ENCODE measurements around the gene COL4A6.

DNA sequence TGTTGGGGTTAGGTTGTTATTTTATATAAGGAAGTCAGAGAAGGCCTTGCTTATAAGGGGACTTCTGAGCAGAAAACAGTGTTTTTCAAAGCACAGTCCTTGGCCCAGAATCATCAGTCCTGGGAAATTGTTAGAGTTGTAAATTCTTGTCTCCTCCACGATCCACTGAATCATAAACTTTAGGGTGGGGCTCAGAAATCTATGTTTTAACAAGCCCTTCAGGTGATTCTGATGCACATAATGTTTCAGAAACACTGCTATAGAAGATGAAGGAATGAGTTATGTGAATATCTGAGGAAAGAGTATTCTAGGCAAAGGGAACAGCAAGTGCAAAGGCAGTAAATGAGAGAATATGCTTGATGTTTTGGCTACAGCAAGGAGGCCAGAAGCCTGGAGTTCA is 121.8 kb downstream of the COL4A6 start:
- no peak for TF ChIP-seq EZH2phosphoT487 (IDR thresholded peaks at IDR 0.05; ENCODE audit: insufficient read depth, low read depth)
- no peak for TF ChIP-seq EZH2 (IDR thresholded peaks at IDR 0.05; ENCODE audit: insufficient read depth, poor library complexity, severe bottlenecking)
